NCI-H2227 (cell line): ENCODE results near the gene THEMIS2.

ENCODE experiments used
- DNase-seq: peaks from one replicate; lab custom pipeline; 2025; ENCODE audit not compliant: unreplicated experiment; lab: John Stamatoyannopoulos, UW

The THEMIS2 gene

DNA sequence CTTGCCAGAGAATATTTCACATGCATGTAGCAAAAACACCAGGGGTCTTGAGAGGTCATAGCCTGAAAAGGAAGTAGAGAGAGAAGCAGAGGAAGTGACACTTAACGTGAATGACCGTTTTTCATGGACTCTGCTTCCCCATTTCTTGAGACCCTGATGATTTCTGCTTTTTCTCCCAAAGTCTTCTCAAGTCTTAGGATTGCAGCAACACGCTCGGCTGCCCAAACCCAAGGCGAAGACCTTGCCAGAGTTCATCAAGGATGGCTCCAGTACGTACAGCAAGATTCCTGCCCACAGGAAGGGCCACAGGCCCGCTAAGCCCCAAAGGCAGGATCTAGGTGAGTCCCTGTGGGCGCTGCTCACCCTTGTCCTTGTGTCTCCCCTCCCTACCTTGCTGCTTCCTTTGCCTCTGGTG is 12.8 kb downstream of the THEMIS2 start:
- DNase-seq = no peak

DNA sequence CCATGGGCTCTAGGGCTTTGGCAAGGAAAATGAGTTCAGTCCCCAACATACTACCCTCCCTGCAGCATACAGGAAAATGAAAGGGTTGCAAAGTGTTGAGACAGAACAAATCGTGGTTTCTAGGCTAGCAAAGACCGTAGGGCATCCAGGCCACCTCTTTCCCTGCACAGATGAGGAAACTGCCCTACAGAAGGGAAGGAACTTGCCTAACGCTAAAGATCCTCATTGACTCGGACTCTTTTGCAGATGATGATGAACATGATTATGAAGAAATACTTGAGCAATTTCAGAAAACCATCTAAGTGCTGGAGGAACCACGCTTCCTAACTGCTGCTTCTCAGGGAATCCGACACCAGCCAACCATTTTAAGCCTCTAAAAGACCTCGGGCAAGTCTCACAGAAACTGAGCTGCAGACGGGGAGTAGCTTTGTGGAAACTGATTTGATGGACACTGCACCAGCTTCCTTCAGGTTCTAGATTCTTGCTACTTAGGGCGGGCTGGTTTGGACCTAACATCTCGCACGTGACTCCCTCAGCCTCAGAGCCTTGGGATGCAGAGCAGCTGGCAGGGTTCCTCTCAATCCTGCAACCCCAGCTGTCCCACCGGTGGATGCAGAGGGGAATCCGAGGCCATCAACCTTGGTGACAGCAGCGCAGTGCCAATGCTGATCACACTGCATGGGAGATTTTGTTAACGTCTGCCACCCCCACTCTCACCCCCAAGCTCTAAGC is 13.4 kb downstream of the THEMIS2 start:
- DNase-seq = no peak

- DNase-seq = no peak
Observed at GRCh38 chr1:27886353-27886679, 14.0 kb downstream of the THEMIS2 start.

DNA sequence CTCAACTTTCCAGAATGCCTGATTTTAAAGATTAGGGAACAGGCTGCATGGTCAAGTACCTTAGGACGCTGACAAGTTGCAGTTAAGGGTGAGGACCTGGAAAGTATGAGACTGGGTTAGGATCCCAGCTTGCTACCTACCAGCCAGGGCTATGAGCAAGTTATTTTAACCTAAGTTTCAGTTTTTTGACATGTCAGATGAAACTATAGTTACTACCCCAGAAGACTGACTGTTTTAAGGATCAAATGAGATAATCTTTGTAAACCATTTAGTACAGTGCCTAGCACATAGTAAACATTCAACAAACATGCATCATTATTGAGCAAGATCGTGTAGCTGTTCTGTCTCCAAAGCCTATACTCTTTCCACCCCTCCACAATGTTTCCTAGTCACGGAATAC is 14.4 kb downstream of the THEMIS2 start:
- no peak for DNase-seq

DNA sequence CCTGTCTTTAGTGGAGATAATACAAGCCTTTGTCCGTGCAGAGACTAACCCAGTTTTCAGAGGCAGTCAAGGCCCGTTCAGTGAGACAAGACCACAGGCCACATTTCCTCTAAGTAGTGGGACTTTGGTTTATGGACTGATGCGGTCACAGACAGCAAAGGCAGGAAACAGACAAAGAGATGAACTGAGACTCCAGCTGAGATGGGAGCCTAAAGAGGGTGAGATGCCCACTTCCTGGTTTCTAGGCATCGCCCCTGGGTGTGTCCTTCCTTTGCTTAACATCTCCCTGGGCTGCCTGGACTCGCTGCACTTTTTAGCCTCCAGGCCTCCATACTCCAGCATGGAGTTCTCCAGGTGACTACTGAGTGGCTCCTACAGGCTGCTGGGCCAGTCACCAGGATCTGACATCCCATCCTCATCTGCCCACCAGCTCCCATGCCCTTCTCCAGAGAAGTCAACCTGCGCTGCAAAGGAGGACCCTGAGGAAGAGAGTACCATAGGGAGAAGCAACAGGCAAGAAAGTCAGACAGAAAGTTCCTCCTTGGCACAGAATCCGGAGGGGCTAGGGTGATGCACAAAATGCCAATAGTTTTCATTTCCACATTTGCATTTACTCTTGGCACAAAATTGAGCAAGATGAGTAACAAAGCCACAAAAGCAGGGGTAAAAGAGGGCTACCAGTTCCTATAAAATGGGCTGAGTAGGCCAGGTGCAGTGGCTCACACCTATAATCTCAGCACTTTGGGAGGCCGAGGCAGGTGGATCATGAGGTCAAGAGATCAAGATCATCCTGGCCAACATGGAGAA is 15.1 kb downstream of the THEMIS2 start:
- DNase-seq = no peak

GRCh38 chr1:27889506-27889905 is 17.2 kb downstream of the THEMIS2 start:
- no peak for DNase-seq

DNA sequence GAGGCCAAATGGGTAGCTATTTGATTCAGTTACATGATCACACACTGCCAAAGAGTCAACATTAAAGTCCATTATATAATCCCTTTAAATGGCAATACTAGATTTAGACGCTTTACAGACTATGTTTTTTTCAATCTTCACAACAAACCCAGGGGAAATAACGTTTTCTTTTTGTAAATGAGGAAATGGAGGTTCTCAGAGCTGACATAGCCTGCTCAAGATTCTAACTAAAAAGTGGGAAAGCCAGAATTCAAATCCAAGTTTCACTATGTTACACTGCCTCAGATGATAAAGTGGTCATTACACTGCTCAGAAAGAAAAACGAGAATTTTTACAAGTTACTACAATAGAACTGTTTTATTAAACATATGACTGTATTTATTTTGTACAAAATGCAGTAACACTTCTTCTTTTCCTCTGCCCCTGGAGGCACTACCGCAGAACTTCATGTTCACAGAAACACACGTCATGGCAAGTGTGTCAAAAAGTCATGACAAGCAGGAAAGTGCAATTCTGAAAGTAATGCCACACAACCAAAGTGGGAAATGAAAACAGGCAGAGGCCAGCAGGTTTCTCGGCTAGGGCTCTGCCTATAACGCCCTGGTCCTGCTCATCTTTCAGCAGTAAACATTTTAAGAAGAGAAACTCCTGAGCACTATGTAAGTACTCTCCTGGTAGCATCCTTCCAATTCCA is 19.0 kb downstream of the THEMIS2 start:
- no peak for DNase-seq

DNA sequence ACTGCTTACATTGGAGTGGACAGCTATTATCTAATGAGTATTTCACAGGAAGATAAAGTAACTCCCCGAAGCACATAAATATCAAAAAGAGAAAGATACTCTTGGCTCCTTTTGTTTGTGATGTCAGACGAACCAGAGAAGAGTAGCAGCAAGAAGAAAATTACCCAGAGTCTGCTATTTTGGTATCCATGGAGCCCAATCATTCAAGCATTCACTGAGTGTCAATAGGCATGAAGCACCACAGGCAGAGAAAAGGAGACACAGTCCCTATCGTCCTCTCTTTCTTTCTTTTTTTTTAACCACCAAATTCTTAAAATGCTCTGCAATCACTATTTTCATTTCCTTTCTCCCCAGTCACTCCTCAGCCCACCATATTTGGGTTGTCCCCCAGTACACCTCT is 22.2 kb downstream of the THEMIS2 start:
- DNase-seq = no peak

GRCh38 chr1:27906759-27907158 is 34.4 kb downstream of the THEMIS2 start:
- no peak for DNase-seq

GRCh38 chr1:27912429-27912828 is 40.1 kb downstream of the THEMIS2 start:
- no peak for DNase-seq

DNA sequence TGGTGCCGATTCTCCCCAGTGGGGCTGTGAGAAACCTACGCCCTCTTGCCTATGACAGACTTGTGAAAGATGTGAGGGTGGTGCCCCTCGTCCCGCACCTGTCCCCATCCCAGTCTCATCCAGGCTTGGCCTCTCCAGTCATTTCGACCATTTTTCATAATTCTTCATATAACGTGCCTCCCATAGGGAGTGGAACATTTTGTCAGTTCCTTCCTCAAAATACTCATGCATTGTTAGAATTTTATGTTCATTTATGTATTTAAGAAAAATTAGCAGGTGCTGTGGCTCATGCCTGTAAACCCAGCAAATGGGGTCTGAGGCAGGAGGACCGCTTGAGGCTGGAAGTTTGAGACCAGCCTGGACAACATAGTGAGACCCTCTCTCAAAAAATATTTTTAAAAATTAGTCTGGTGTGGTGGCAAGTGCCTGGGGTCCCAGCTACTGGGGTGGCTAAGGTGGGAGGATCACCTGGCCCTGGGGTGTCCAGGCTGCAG is 42.8 kb downstream of the THEMIS2 start:
- no peak for DNase-seq

- no peak for DNase-seq
Observed at GRCh38 chr1:27922272-27922671, 49.9 kb downstream of the THEMIS2 start.

- no peak for DNase-seq
Observed at GRCh38 chr1:27928216-27928954, 56.0 kb downstream of the THEMIS2 start.

DNA sequence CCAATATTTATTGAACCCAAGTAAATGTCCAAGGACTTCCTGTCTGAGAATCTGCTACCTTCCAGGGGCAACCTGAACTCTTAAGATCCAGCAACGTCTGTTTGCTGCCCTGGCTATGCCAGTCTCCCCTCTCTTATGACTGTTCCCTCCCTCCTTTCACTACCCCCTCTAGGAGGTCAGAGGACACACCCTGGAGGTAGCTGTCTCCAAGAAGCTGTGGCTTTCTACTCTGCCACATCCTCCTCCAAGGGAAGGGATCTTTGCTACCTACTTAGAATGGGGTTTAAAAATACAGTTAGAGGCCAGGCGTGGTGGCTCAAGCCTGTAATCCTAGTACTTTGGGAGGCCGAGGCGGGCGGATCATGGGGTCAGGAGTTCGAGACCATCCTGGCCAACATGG is 58.8 kb downstream of the THEMIS2 start:
- no peak for DNase-seq

DNA sequence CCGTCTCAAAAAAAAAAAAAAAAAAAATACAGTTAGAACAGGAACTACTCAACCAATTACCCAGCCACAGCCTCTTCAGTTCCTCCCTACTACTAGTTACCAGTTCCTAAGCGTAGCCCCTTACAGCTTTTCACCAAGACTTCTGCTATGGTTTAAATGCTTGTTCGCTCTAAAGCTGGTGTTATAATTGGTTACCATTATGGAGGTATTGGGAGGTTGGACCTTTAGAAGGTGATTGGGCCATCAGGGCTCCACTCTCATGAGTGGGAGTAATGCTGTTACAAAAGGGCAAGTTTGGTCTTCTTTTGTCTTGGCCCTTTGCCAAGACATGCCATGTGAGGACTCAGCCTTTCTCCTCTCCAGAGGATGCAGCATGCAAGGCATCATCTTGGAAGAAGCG is 59.4 kb downstream of the THEMIS2 start:
- peak; percentile 48 for DNase-seq

GRCh38 chr1:27934818-27935549 is 62.6 kb downstream of the THEMIS2 start, which contains the start of gene SMPDL3B:
TSS of gene SMPDL3B (plus strand) at chr1:27935000. CDS start at chr1:27935184, 184 bp downstream.
- DNase-seq = peak; percentile 78

- no peak for DNase-seq
Observed at GRCh38 chr1:27935721-27936120, 63.4 kb downstream of the THEMIS2 start.
